Mammary epithelial cell (primary cell): ENCODE results near the gene CAMK2D.

Experiments
- CTCF ChIP-seq, 2 donors: IDR thresholded peaks in 1 of 2; conservative IDR thresholded peaks in 1 of 2; 2 replicates each; pipeline ENCODE4 v1.5.1; 2011 to 2012; ENCODE audit warnings: inconsistent platforms in 2 of 2, low read length in 2 of 2, mild to moderate bottlenecking in 2 of 2, control low read depth in 1 of 2, low read depth in 1 of 2; ENCODE audit not compliant: insufficient read depth in 1 of 2; ENCODE audit errors: extremely low read depth in 1 of 2
- EZH2 ChIP-seq: IDR thresholded peaks from 2 replicates; pipeline ENCODE4 v1.6.1; 2012; ENCODE audit warnings: low read length, inconsistent platforms, borderline replicate concordance

DNA sequence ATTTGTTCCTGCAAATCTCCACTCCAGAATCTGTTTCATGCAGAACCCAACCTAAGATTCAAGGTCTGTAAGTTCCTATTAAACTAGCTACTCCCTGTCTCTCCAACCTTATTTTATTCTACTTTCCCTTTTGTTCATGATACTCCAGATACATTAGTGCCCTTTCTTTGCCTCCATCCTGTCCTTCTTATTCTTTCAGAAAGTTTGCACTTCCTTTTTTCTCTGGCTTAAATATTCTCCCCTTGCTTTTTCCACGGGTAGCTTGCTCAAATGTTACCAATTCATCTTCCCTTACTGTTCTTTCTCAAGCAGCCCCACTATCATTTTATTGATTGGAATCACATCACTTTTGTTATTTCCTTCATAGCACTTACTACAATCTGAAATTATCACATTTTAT lies 72.1 kb downstream of the CAMK2D start:
- TF ChIP-seq EZH2 (no peak), CTCF (conservative IDR thresholded peaks at IDR 0.05 in 1 of 2, IDR thresholded peaks at IDR 0.05 in 1 of 2; ENCODE audit: extremely low read depth in 1 of 2, insufficient read depth in 1 of 2, low read depth in 1 of 2, low read length in 2 of 2) (no peak)
